Transverse colon (tissue), 4 donors: ENCODE measurements around the gene RFX1.

Source experiments
- EP300 ChIP-seq: sonication (generic); formaldehyde crosslinking; IDR thresholded peaks from one replicate; pipeline ENCODE4 v1.6.1; 2017; ENCODE audit warnings: antibody characterized with exemption, low read depth
- POLR2A ChIP-seq: fragments of 450-650 bp; IDR thresholded peaks from one replicate; pipeline ENCODE4 v1.6.1; 2016; ENCODE audit warnings: antibody characterized with exemption, mild to moderate bottlenecking, moderate library complexity
- POLR2AphosphoS5 ChIP-seq, 3 donors: sonication (generic); formaldehyde crosslinking; IDR thresholded peaks; one replicate each; pipeline ENCODE4 v1.6.1; 2016; ENCODE audit warnings: antibody characterized with exemption in 3 of 3
- TF ChIP-seq, protein P1 (sequence below), 5 experiments: fragments of 200-600 bp in 3 of 5; fragments of 450-650 bp in 2 of 5; sonication (generic) in 3 of 5; IDR thresholded peaks; 1 replicate in 2 of 5; 2 replicates in 3 of 5; pipeline ENCODE4 v1.5.1; 2016 to 2017; ENCODE audit warnings: antibody characterized with exemption in 5 of 5, inconsistent platforms in 3 of 5, mild to moderate bottlenecking in 2 of 5, moderate library complexity in 1 of 5

DNA sequence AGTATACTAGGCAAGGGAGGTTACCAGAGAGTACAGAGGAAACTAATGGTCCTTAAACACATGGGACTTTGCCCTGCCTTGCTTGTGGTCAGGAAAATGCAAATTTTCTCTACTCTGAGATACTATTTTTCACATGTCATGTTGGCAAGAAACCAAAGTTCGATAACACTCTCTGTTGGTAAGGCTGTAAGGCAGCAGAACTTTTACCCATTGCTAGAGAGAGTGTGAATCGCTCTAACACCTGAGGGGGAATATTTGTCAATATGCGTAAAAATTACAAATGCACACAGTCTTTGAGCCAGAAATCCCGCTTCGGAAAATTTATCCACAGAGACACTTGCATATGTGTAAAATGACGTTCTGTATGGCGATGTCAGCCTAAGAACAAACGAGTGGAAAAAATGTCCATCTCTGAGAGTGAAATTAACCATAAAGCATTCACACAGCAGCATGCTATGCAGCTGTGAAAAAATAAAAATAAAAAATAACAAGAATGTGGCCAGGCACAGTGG lies 9.5 kb upstream of the RFX1 start:
- TF ChIP-seq POLR2AphosphoS5 (IDR thresholded peaks at IDR 0.05) (peak in 1 of 3 donors; percentile 18), POLR2A (no peak), EP300 (no peak)
- TF ChIP-seq, protein P1, sequence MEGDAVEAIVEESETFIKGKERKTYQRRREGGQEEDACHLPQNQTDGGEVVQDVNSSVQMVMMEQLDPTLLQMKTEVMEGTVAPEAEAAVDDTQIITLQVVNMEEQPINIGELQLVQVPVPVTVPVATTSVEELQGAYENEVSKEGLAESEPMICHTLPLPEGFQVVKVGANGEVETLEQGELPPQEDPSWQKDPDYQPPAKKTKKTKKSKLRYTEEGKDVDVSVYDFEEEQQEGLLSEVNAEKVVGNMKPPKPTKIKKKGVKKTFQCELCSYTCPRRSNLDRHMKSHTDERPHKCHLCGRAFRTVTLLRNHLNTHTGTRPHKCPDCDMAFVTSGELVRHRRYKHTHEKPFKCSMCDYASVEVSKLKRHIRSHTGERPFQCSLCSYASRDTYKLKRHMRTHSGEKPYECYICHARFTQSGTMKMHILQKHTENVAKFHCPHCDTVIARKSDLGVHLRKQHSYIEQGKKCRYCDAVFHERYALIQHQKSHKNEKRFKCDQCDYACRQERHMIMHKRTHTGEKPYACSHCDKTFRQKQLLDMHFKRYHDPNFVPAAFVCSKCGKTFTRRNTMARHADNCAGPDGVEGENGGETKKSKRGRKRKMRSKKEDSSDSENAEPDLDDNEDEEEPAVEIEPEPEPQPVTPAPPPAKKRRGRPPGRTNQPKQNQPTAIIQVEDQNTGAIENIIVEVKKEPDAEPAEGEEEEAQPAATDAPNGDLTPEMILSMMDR (IDR thresholded peaks at IDR 0.05) = no peak
